H1 (cell line): ENCODE measurements around the gene NHS. TPM values are rescaled to one million over a fixed set of nuclear protein-coding genes. Genes with fewer than 3 reads are reported as not detected.

Source experiments
- CTCF ChIA-PET: fragments of 300-600 bp; sonication (Branson Sonifier 250); formaldehyde crosslinking; loops from one replicate; lab custom pipeline; 2021; ENCODE audit not compliant: partially characterized antibody; lab: Charles Lee
- POLR2A ChIA-PET: fragments of 300-600 bp; sonication (Branson Sonifier 250); formaldehyde crosslinking; loops from one replicate; lab custom pipeline; 2021; ENCODE audit warnings: inconsistent platforms; ENCODE audit not compliant: partially characterized antibody; lab: Charles Lee
- DNase-seq, 2 experiments: peaks; one replicate each; pipeline versions ENCODE4 v3.0.0 to v3.0.0-alpha.2; 2010 to 2022; ENCODE audit warnings: low spot score in 2 of 2, low read depth in 1 of 2, mixed read lengths in 1 of 2
- FAIRE-seq: peaks from 2 replicates; lab custom pipeline; 2011; peaks lifted over from hg19 to GRCh38; lab: Jason Lieb, UNC
- H2AFZ ChIP-seq: 2 replicates; pipeline ENCODE4 v1.8.1; 2012; ENCODE audit warnings: low read length, inconsistent platforms
- H2AK5ac ChIP-seq: 2 replicates; pipeline ENCODE4 v1.6.1; 2013; ENCODE audit warnings: low read depth, low read length
- H2BK120ac ChIP-seq: replicated peaks from 2 replicates; pipeline ENCODE3; 2013; ENCODE audit warnings: low read depth, low read length, inconsistent platforms
- H2BK12ac ChIP-seq: 2 replicates; pipeline ENCODE4 v1.6.1; 2013; ENCODE audit warnings: low read depth, low read length
- H2BK15ac ChIP-seq: 2 replicates; pipeline ENCODE4 v1.6.1; 2013; ENCODE audit warnings: low read length
- H2BK20ac ChIP-seq: 2 replicates; pipeline ENCODE4 v1.6.1; 2013; ENCODE audit warnings: low read length
- H2BK5ac ChIP-seq: 2 replicates; pipeline ENCODE4 v1.6.1; 2013; ENCODE audit warnings: low read depth, low read length
- H3K14ac ChIP-seq: 2 replicates; pipeline ENCODE4 v1.6.1; 2013; ENCODE audit warnings: inconsistent platforms; ENCODE audit not compliant: insufficient read length
- H3K18ac ChIP-seq: 2 replicates; pipeline ENCODE4 v1.6.1; 2013; ENCODE audit warnings: low read length; ENCODE audit errors: extremely low read depth
- H3K23ac ChIP-seq: 2 replicates; pipeline ENCODE4 v1.6.1; 2013; ENCODE audit warnings: inconsistent platforms; ENCODE audit not compliant: insufficient read length
- H3K23me2 ChIP-seq: 2 replicates; pipeline ENCODE4 v1.6.1; 2013; ENCODE audit warnings: low read depth, low read length
- H3K27ac ChIP-seq: 2 replicates; pipeline ENCODE4 v1.6.1; 2011; ENCODE audit warnings: low read depth, low read length, inconsistent platforms
- H3K27me3 ChIP-seq, 4 experiments: replicated peaks in 1 of 4; 1 replicate in 1 of 4; 2 replicates in 3 of 4; pipeline versions ENCODE4 v1.6.1 to v1.8.1; 2011 to 2013; ENCODE audit warnings: low read length in 3 of 4, mild to moderate bottlenecking in 3 of 4, inconsistent platforms in 2 of 4, mixed read lengths in 2 of 4, moderate library complexity in 1 of 4; ENCODE audit not compliant: control insufficient read depth in 3 of 4, insufficient read depth in 3 of 4; ENCODE audit errors: extremely low read depth in 1 of 4
- H3K36me3 ChIP-seq, 4 experiments: 2 replicates each; pipeline versions ENCODE4 v1.6.1 to v1.8.1; 2011 to 2013; ENCODE audit warnings: mild to moderate bottlenecking in 4 of 4, low read length in 3 of 4, moderate library complexity in 2 of 4, control low read depth in 1 of 4, inconsistent platforms in 1 of 4; ENCODE audit not compliant: insufficient read depth in 4 of 4, control insufficient read depth in 2 of 4
- H3K4ac ChIP-seq: replicated peaks from 2 replicates; pipeline ENCODE3; 2013; ENCODE audit warnings: low read length, low read depth, mixed read lengths, inconsistent platforms; ENCODE audit not compliant: insufficient read length
- H3K4me1 ChIP-seq, 4 experiments: replicated peaks in 1 of 4; 1 replicate in 1 of 4; 2 replicates in 3 of 4; pipeline versions ENCODE4 v1.6.1 to v1.8.1; 2011 to 2013; ENCODE audit warnings: low read length in 3 of 4, inconsistent platforms in 2 of 4, mixed read lengths in 1 of 4; ENCODE audit not compliant: insufficient read depth in 4 of 4, control insufficient read depth in 3 of 4
- H3K4me2 ChIP-seq, 2 experiments: 2 replicates each; pipeline versions ENCODE4 v1.6.1 to v1.8.1; 2011 to 2013; ENCODE audit warnings: low read depth in 2 of 2, low read length in 2 of 2, control low read depth in 1 of 2, inconsistent platforms in 1 of 2, mild to moderate bottlenecking in 1 of 2; ENCODE audit not compliant: insufficient read depth in 1 of 2
- H3K4me3 ChIP-seq, 4 experiments: fragments of 200-600, 300-600 bp in 1 of 4; sonication (generic), shearing (Covaris generic), sonication (Bioruptor Twin) in 1 of 4; 2 replicates each; pipeline versions ENCODE4 v1.5.1 to v1.8.1; 2011 to 2016; ENCODE audit warnings: low read length in 4 of 4, low read depth in 3 of 4, control low read depth in 2 of 4, inconsistent platforms in 2 of 4, mild to moderate bottlenecking in 2 of 4, mixed read lengths in 1 of 4, moderate library complexity in 1 of 4; ENCODE audit not compliant: insufficient read depth in 2 of 4; ENCODE audit errors: extremely low read depth in 1 of 4
- H3K56ac ChIP-seq: replicated peaks from 2 replicates; pipeline ENCODE3; 2013; ENCODE audit warnings: low read depth, mild to moderate bottlenecking, mixed read lengths, low read length, inconsistent platforms; ENCODE audit not compliant: insufficient read length
- H3K79me1 ChIP-seq: 2 replicates; pipeline ENCODE4 v1.6.1; 2013; ENCODE audit warnings: low read depth, low read length, control low read depth
- H3K79me2 ChIP-seq, 2 experiments: 2 replicates each; pipeline versions ENCODE4 v1.6.1 to v1.8.1; 2012 to 2013; ENCODE audit warnings: low read length in 2 of 2, mild to moderate bottlenecking in 2 of 2, inconsistent platforms in 1 of 2; ENCODE audit not compliant: insufficient read depth in 2 of 2, control insufficient read depth in 1 of 2
- H3K9ac ChIP-seq, 4 experiments: replicated peaks in 1 of 4; 1 replicate in 1 of 4; 2 replicates in 3 of 4; pipeline versions ENCODE4 v1.6.1 to v1.8.1; 2011 to 2013; ENCODE audit warnings: low read depth in 3 of 4, low read length in 3 of 4, control low read depth in 2 of 4, mild to moderate bottlenecking in 2 of 4, moderate library complexity in 2 of 4, inconsistent platforms in 1 of 4; ENCODE audit errors: extremely low read depth in 1 of 4
- H3K9me3 ChIP-seq, 2 experiments: 2 replicates each; pipeline versions ENCODE4 v1.6.1 to v1.8.1; 2012 to 2013; ENCODE audit warnings: mild to moderate bottlenecking in 2 of 2, moderate library complexity in 2 of 2, control low read depth in 1 of 2, inconsistent platforms in 1 of 2, low read depth in 1 of 2, low read length in 1 of 2, mixed read lengths in 1 of 2; ENCODE audit not compliant: insufficient read depth in 2 of 2
- H4K20me1 ChIP-seq, 2 experiments: replicated peaks in 1 of 2; 2 replicates each; pipeline versions ENCODE3 to v1.8.1; 2011 to 2013; ENCODE audit warnings: inconsistent platforms in 2 of 2, low read length in 2 of 2, mild to moderate bottlenecking in 1 of 2; ENCODE audit not compliant: insufficient read depth in 2 of 2, control insufficient read depth in 1 of 2
- H4K5ac ChIP-seq: 2 replicates; pipeline ENCODE4 v1.6.1; 2013; ENCODE audit warnings: low read length, low read depth, mixed read lengths, inconsistent platforms; ENCODE audit not compliant: insufficient read length
- H4K8ac ChIP-seq: 2 replicates; pipeline ENCODE4 v1.8.0; 2013; ENCODE audit warnings: mild to moderate bottlenecking, moderate library complexity, low read length, inconsistent platforms; ENCODE audit not compliant: insufficient read depth; ENCODE audit errors: extremely low read depth
- H4K91ac ChIP-seq: replicated peaks from 2 replicates; pipeline ENCODE3; 2013; ENCODE audit warnings: low read length, mixed read lengths, inconsistent platforms; ENCODE audit not compliant: insufficient read length
- ASH2L ChIP-seq: fragments of 200-600, 300-600 bp; sonication (generic); IDR thresholded peaks from one replicate; pipeline ENCODE4 v1.7.1; 2017; ENCODE audit warnings: low read length
- ATF3 ChIP-seq: IDR thresholded peaks from 2 replicates; pipeline ENCODE4 v1.6.1; 2011; ENCODE audit warnings: low read depth, mild to moderate bottlenecking, low read length; ENCODE audit not compliant: insufficient read depth
- POU5F1 ChIP-seq: IDR thresholded peaks from 2 replicates; pipeline ENCODE4 v1.6.1; 2011; ENCODE audit warnings: low read depth, mild to moderate bottlenecking, low read length, moderate library complexity
- WGBS, 2 experiments: shearing (Covaris generic) in 1 of 2; methylation state at CpG; one replicate each; pipeline versions ENCODE4 v1.1.6 to v1.1.7; 2013 to 2015; ENCODE audit warnings: low lambda C conversion rate in 2 of 2, mixed read lengths in 2 of 2, inconsistent platforms in 1 of 2, low coverage in 1 of 2, missing lambda C conversion rate in 1 of 2; ENCODE audit not compliant: insufficient replicate concordance in 2 of 2, insufficient coverage in 1 of 2, insufficient read length in 1 of 2; ENCODE audit errors: extremely low coverage in 1 of 2, missing lambda C conversion rate in 1 of 2; 5-methylcytosine and 5-hydroxymethylcytosine counted together
- polyA plus RNA-seq, 7 experiments: library from polyadenylated mRNA; depleted of rRNA in 3 of 7; stranded (reverse) in 5 of 7; unstranded in 2 of 7; fragments of >200 nt in 5 of 7; fragments of 200-250 nt in 2 of 7; gene quantifications; 1 replicate in 5 of 7; 2 replicates in 1 of 7; 4 replicates in 1 of 7; pipeline versions ENCODE4 v1.2.1 to v1.2.3, GENCODE V29; 2011 to 2013; ENCODE audit warnings: missing spikeins in 2 of 7, mixed read lengths in 2 of 7
- total RNA-seq: library from RNA; stranded (reverse); fragmentation: NEBNext Ultra II Directional; extraction: Animal tissue kit (Norgen Biotek cat#: 25700); gene quantifications from 2 replicates; pipeline ENCODE4 v1.2.1, GENCODE V29; 2021

Gene NHS
- total and polyA plus RNA-seq, 2 of the 8 experiments (the other 6 are each of a cell fraction or from before 2014, with no cell fraction given), result 2.2 to 6.7 TPM

GRCh38 chrX:17606231-17606630, 231.2 kb downstream of the NHS start:
- no peak for FAIRE-seq
- Histone ChIP-seq H3K27ac (no peak overlapping the region), H3K9ac (no peak overlapping the region), H4K8ac (no peak overlapping the region), H3K27me3 (no peaks in the 10 kb centered on the region), H2BK20ac (no peak overlapping the region), H3K4me1 (peaks cover 0 to 6% (median 1%) of the 10 kb centered on the region in 4 experiments; a peak in 3 of 7 replicates), H3K79me1 (no peaks in the 10 kb centered on the region), H3K4me2 (no peak overlapping the region), H3K9me3 (no peaks in the 10 kb centered on the region), H4K91ac (no peak overlapping the region), H2AFZ (no peak overlapping the region), H3K14ac (no peak overlapping the region), H3K23me2 (no peaks in the 10 kb centered on the region), H3K18ac (no peak overlapping the region), H4K20me1 (no peaks in the 10 kb centered on the region), H2AK5ac (no peak overlapping the region), H3K4me3 (no peak overlapping the region), H3K56ac (no peak overlapping the region), H2BK15ac (no peak overlapping the region), H3K79me2 (no peaks in the 10 kb centered on the region), H3K23ac (no peak overlapping the region), H2BK120ac (no peak overlapping the region), H4K5ac (no peak overlapping the region), H3K36me3 (no peaks in the 10 kb centered on the region), H2BK12ac (no peak overlapping the region), H3K4ac (no peak overlapping the region), H2BK5ac (no peak overlapping the region)
- no peak for DNase-seq
- WGBS, 2 experiments, result 96% methylated on average over 4 of the region's 4 CpGs; no CpG with 5 or more reads in 1 of the 2 experiments
- ChIA-PET CTCF (interaction anchor here (2.2 kb wide), 1 partner anchor 71 kb away, joined by 7 read pairs; no protein-coding TSS in a partner anchor), POLR2A (no interaction called here)
- TF ChIP-seq ASH2L (no peak), ATF3 (no peak), POU5F1 (no peak)
